Measurements from ENCODE around the gene EHMT1.
"Not testable (repeated sequence)": the region's sequence is repeated elsewhere in the genome, so short reads cannot be mapped to it uniquely, and the experiment has no call there.

Gene EHMT1

GRCh38 chr9:137873408-137873807 is 254.6 kb downstream of the EHMT1 start:
- DNase-seq (ENCODE audit: low spot score) = no peak

- DNase-seq (ENCODE audit: low spot score) = no peak
These were observed 255.1 kb downstream of the EHMT1 start for GRCh38 chr9:137873858-137874362.

- DNase-seq (ENCODE audit: low spot score) = no peak
These were observed 256.5 kb downstream of the EHMT1 start for GRCh38 chr9:137875354-137875753.

- DNase-seq (ENCODE audit: low spot score) = no peak
These were observed 257.0 kb downstream of the EHMT1 start for GRCh38 chr9:137875846-137876245.

- DNase-seq (ENCODE audit: low spot score) = no peak
These were observed 257.5 kb downstream of the EHMT1 start for GRCh38 chr9:137876269-137876668.

- no peak for DNase-seq (ENCODE audit: low spot score)
These were observed 258.1 kb downstream of the EHMT1 start for GRCh38 chr9:137876781-137877386.

- not testable (repeated sequence) for DNase-seq (ENCODE audit: low spot score)
These were observed 258.8 kb downstream of the EHMT1 start, which contains the start of gene CACNA1B for GRCh38 chr9:137877506-137878122. CACNA1B (plus strand) TSS chr9:137877782; CDS start chr9:137877934, 152 bp downstream.

- DNase-seq (ENCODE audit: low spot score) = no peak
These were observed 259.5 kb downstream of the EHMT1 start for GRCh38 chr9:137878146-137878941.

- DNase-seq (ENCODE audit: low spot score) = no peak
These were observed 260.2 kb downstream of the EHMT1 start for GRCh38 chr9:137879052-137879451.

- DNase-seq (ENCODE audit: low spot score) = no peak
These were observed 260.9 kb downstream of the EHMT1 start for GRCh38 chr9:137879566-137880150.

- no peak for DNase-seq (ENCODE audit: low spot score)
These were observed 261.6 kb downstream of the EHMT1 start for GRCh38 chr9:137880160-137880975.

GRCh38 chr9:137880976-137881530 is 262.2 kb downstream of the EHMT1 start:
- no peak for DNase-seq (ENCODE audit: low spot score)

GRCh38 chr9:137881591-137882505 is 263.0 kb downstream of the EHMT1 start:
- no peak for DNase-seq (ENCODE audit: low spot score)

GRCh38 chr9:137882506-137882821 is 263.7 kb downstream of the EHMT1 start:
- DNase-seq (ENCODE audit: low spot score) = no peak

- DNase-seq (ENCODE audit: low spot score) = not testable (repeated sequence)
These were observed 265.2 kb downstream of the EHMT1 start for GRCh38 chr9:137883977-137884376.

- DNase-seq (ENCODE audit: low spot score) = not testable (repeated sequence)
These were observed 265.7 kb downstream of the EHMT1 start for GRCh38 chr9:137884547-137884946.

GRCh38 chr9:137885121-137885520 is 266.3 kb downstream of the EHMT1 start:
- DNase-seq (ENCODE audit: low spot score) = not testable (repeated sequence)

Data from HuH-7 (cell line).